Measurements from ENCODE around the gene DCAF11.

Gene DCAF11

DNA sequence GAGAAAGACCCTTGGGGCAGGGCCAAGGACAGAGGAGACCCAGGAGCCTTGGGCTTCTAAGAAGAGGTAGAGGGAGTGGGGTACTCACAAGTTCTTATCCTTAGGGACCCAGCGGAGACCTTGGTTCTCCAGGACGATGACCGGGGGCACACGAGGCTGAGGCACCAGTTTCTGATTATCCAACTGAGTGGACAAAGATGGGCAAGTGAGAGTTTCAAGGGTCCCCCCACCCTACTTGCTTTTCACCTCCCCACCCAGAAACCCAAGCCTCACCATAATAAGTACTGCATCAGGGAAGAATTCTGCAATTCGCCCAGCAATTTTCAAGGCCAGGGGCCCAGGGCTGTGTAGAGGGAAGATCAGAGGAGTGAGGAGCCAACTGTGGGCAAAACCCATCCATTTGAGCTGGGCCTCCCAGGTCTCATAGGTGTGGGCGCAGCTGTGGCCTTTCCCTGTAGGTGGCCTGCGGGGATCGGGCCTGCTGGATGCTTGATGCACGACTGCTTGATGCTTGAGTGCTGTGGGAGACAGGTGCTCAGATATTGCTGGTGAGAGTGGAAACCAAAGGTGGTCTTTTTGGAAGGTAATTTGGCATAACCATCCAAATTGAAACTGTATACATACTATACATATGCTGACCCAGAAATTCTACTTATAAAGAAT, 24.8 kb downstream of the DCAF11 start:
- DNase-seq (ENCODE audit: low read depth in 2 of 2): no peak

GRCh38 chr14:24141097-24141880, 26.7 kb downstream of the DCAF11 start, which contains the start of gene EMC9:
EMC9 (minus strand) TSS chr14:24141591; CDS start chr14:24141304, 287 bp downstream.
- peak; percentile 99 for DNase-seq (ENCODE audit: low read depth in 2 of 2)

GRCh38 chr14:24143511-24143910, 28.9 kb downstream of the DCAF11 start:
- no peak for DNase-seq (ENCODE audit: low read depth in 2 of 2)

DNA sequence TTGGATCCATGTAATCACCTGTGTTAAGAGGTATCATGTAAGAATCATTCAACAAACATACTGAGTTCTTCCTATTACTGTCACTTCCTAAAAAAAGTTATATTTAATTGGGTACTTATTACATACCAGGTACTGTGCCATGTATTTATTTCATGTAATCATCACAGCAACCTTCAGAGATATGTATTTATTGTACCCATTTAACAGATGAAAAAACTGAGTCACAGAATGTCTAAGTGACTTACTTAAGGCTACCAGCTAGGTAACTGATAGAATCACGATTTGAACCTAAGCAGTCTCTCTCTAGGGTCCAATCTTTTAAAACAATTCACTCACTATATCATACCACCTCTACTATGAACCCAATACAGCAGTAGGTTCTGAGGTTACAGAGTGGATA, 29.9 kb downstream of the DCAF11 start:
- no peak for DNase-seq (ENCODE audit: low read depth in 2 of 2)

DNA sequence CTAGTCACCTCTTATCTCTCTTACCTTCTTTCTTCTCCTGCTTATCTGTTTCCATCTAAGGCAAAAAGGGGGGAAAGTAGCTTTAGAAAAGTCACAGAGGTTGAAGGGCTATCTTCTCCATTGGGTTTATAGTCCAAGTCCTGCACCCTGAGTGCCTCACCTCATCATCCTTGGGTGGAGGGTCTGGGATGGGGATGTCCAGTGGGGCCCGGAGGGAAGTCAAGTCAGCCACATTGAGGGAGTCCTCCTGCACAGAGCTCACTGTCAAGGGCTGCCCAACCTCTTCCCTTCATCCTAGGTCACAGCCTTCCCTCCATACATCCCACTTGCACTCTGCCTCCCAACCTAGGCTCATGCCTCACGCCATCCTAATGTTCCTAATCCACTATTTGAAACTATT, 30.6 kb downstream of the DCAF11 start:
- no peak for DNase-seq (ENCODE audit: low read depth in 2 of 2)

- DNase-seq (ENCODE audit: low read depth in 2 of 2): no peak
Observed at GRCh38 chr14:24145690-24146452, 31.3 kb downstream of the DCAF11 start.

DNA sequence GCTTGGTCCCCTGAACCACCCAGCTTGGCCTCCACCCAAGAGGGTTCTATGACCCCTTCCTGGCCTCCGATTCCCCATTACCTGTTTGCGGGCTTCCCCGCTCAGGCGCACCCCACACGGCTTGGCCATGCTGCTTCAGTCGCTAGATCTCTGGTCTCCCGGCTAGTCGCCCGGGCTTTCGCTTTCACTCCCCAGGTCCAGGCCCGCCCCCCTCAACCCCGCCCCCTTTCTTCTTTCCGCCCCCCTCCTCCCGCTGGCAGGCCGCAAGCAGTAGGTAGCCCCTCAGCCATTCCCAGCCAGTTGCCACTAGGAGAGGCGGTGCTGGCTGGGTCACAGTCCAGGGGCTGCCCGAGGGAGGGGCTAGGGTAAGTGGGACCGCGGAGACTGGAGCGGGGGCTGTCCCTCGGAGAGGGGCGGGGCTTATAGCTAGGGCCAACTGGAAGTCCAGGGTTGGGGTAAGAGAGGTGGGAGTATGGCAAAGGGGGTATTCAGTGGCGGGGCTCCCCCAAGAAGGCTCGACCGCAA, 31.9 kb downstream of the DCAF11 start, which contains the start of gene PSME2:
PSME2 (minus strand) TSS at position 158 of the 525 bp plus-strand sequence; CDS start at position 129, 29 bp downstream.
- DNase-seq (ENCODE audit: low read depth in 2 of 2): peak; percentile 65 to 75

DNA sequence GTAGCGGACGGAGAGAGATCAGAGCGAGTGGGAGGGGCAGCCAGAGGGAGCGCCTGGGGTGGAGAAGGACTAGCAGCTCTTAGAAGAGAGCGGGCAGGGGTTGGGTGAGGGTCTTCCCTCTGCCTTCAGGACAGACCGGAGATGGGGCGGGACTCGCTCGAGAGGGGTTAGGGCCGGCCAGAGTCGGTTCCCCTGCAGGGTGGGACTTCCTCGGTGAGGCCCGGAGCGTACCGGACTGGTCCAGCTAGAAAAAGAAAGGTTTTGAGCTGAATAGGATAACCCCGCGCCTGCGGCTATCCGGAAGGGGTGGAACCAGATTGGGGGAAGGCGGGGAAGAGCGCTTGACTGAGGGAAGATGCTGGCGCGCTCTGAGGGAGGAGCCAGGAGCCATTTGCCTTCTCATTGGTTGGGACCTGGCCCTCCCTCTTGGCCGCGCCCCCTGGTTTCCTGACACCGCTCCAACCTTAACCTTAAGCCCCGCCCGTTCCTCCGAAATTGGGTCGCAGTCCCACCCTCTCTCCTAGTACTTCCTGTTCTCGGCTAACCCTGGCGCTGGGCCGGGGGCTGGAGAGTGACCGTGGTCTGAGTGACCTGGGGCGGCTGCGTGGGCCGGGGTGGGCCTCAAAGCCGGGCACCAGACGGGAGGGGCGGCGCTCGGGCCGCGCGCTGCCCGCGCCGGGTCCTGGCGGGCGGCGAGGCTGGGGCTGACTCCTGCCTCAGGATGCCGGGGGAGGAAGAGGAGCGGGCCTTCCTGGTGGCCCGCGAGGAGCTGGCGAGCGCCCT, 32.6 kb downstream of the DCAF11 start, which contains the start of gene RNF31:
RNF31 (plus strand) TSS at position 521 of the 783 bp plus-strand sequence; CDS start at position 722, 201 bp downstream.
- peak; percentile 93 to 95 for DNase-seq (ENCODE audit: low read depth in 2 of 2)

- DNase-seq (ENCODE audit: low read depth in 2 of 2): no peak
Observed at GRCh38 chr14:24147761-24148428, 33.3 kb downstream of the DCAF11 start.

GRCh38 chr14:24149302-24149969, 34.9 kb downstream of the DCAF11 start:
- no peak for DNase-seq (ENCODE audit: low read depth in 2 of 2)

DNA sequence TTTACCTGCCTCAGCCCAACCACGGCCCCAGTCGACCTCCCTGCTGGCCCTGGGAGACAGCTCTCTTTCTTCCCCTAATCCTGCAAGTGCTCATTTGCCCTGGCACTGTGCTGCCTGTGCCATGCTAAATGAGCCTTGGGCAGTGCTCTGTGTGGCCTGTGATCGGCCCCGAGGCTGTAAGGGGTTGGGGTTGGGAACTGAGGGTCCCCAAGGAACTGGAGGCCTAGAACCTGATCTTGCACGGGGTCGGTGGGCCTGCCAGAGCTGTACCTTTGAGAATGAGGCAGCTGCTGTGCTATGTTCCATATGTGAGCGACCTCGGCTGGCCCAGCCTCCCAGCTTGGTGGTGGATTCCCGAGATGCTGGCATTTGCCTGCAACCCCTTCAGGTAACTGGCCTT, 35.5 kb downstream of the DCAF11 start:
- no peak for DNase-seq (ENCODE audit: low read depth in 2 of 2)

GRCh38 chr14:24150567-24150966, 36.0 kb downstream of the DCAF11 start:
- DNase-seq (ENCODE audit: low read depth in 2 of 2): no peak

DNA sequence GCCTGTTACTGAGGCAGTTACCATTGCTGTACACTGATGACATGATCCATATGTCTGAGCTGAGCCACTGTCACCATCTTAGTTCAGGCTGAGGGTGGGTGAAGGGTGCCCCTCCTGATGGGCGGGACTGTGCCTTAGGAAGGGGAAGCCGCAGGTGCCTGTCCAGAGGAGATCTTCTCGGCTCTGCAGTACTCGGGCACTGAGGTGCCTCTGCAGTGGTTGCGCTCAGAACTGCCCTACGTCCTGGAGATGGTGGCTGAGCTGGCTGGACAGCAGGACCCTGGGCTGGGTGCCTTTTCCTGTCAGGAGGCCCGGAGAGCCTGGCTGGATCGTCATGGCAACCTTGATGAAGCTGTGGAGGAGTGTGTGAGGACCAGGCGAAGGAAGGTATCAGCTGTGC, 36.4 kb downstream of the DCAF11 start:
- DNase-seq (ENCODE audit: low read depth in 2 of 2): no peak

- no peak for DNase-seq (ENCODE audit: low read depth in 2 of 2)
Observed at GRCh38 chr14:24151404-24152080, 37.0 kb downstream of the DCAF11 start.

- DNase-seq (ENCODE audit: low read depth in 2 of 2): no peak
Observed at GRCh38 chr14:24155100-24155499, 40.5 kb downstream of the DCAF11 start.

GRCh38 chr14:24156840-24157239, 42.3 kb downstream of the DCAF11 start:
- DNase-seq (ENCODE audit: low read depth in 2 of 2): no peak

- DNase-seq (ENCODE audit: low read depth in 2 of 2): no peak
Observed at GRCh38 chr14:24157331-24157730, 42.8 kb downstream of the DCAF11 start.

DNA sequence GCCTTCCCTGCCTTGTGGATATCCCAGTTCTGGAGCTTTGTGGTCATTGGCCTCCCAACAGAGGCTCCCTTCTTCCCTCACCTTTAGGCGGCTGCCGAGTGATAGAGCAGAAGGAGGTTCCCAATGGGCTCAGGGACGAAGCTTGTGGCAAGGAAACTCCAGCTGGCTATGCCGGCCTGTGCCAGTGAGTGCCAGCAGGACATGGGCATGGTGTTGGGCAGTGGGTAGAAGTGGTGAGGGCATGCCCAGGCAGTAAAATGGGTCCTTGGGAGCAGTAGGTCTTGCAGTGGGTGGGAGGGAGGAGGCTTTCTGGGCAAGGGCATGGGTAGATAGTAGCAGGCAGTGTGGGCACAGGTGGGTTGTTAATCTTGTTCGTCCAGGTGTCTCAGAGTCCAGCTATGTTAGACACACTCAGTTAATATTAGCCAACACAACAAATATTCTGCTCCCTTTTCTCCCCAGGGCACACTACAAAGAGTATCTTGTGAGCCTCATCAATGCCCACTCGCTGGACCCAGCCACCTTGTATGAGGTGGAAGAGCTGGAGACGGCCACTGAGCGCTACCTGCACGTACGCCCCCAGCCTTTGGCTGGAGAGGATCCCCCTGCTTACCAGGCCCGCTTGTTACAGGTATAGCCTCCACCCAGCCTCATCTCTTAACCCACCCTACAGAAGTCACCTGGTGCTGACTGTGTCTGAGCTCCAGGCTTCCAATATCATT, 45.4 kb downstream of the DCAF11 start:
- no peak for DNase-seq (ENCODE audit: low read depth in 2 of 2)

GRCh38 chr14:24160499-24160849, 45.9 kb downstream of the DCAF11 start:
- DNase-seq (ENCODE audit: low read depth in 2 of 2): no peak
